GM23248 (cell line): ENCODE data around the gene B4GALT5.

Experiments used
- EZH2 ChIP-seq: fragments of 200-600 bp; sonication (generic); IDR thresholded peaks from 2 replicates; pipeline ENCODE4 v1.6.1; 2018; ENCODE audit warnings: antibody characterized with exemption, mild to moderate bottlenecking; ENCODE audit not compliant: insufficient read depth, poor library complexity, severe bottlenecking
- EZH2phosphoT487 ChIP-seq: fragments of 200-600 bp; sonication (generic); IDR thresholded peaks from 2 replicates; pipeline ENCODE4 v1.6.1; 2018; ENCODE audit warnings: antibody characterized with exemption, moderate library complexity, mild to moderate bottlenecking, low read depth; ENCODE audit not compliant: insufficient read depth

- TF ChIP-seq EZH2phosphoT487, result no peak
- no peak for TF ChIP-seq EZH2
Measured at GRCh38 chr20:49705358-49705757, 8.3 kb downstream of the B4GALT5 start.
